Measurements from ENCODE around the gene PRAME. TPM values are rescaled to one million over a fixed set of nuclear protein-coding genes. Genes with fewer than 3 reads are reported as not detected.

Gene PRAME
- total and polyA plus RNA-seq, 2 donors (not counting 1 experiment from before 2014, with no cell fraction given), result 0.20 TPM; not detected in 1

GRCh38 chr22:22520667-22521602 lies 38.1 kb downstream of the PRAME start:
- no peak overlapping the region for H3K4me2 ChIP-seq (ENCODE audit: extremely low read depth, insufficient read depth, low read length)
- H2AFZ ChIP-seq (ENCODE audit: low read length), result no peak overlapping the region
- H3K36me3 ChIP-seq (ENCODE audit: control insufficient read depth, insufficient read depth, low read length), result no peaks in the 10 kb centered on the region
- no peak overlapping the region for H3K27ac ChIP-seq (ENCODE audit: insufficient read depth, low read length)
- no peaks in the 10 kb centered on the region for H3K4me1 ChIP-seq (ENCODE audit: control insufficient read depth, extremely low read depth, insufficient read depth, low read length)
- no peaks in the 10 kb centered on the region for H4K20me1 ChIP-seq (ENCODE audit: control insufficient read depth, extremely low read depth, insufficient read depth, low read length)
- no peaks in the 10 kb centered on the region for H3K9me3 ChIP-seq (ENCODE audit: control insufficient read depth, insufficient read depth, low read depth, low read length)
- no peak overlapping the region for H3K9ac ChIP-seq (ENCODE audit: insufficient read depth, low read length)
- H3K27me3 ChIP-seq (ENCODE audit: control insufficient read depth, insufficient read depth, low read length), result no peaks in the 10 kb centered on the region
- TF ChIP-seq EZH2 (IDR thresholded peaks at IDR 0.05; ENCODE audit: low read length, missing control alignments) (no peak), CTCF (conservative IDR thresholded peaks at IDR 0.05 in 1 of 2, IDR thresholded peaks at IDR 0.05 in 1 of 2; ENCODE audit: low read depth in 1 of 2, low read length in 2 of 2) (no peak)
- no peaks in the 10 kb centered on the region for H3K79me2 ChIP-seq (ENCODE audit: control insufficient read depth, insufficient read depth, low read length)
- H3K4me3 ChIP-seq (replicated peaks in 1 of 4; ENCODE audit: control extremely low read depth in 1 of 4, insufficient read depth in 1 of 4, low read depth in 3 of 4, low read length in 4 of 4), result no peak overlapping the region
- no peak for DNase-seq (ENCODE audit: low read depth in 2 of 2)

DNA sequence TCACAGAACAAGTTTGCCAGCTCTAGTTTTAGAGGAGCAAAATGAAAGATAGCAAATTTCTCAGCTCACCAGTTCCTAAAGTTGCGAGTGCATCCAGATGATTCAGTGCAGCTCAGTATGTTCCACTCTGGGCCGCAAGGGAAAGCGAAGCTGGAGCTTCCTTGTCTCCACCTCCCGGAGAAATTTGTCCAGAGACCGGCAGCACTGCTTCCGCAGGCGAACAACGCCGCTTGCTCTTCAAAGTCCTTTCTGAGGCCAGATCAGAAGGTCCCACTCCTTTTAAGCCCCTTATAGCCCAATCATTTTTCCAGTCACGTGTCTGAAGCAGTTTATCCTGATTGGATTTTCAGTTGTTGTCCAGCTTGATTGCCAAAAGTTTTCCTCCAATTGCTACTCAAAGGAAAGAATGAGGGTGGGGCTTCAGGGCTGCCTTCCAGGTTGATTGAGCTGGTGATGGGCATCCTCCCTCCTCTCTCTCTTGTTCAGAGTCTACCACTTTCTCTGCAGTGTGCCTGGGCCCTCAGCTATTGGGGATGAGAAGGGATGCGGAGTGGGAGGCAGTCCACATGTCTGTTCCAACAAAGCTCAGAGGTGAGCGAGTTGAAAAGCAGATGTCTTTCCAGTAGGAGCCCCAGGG lies 38.9 kb downstream of the PRAME start, which contains the start of gene ZNF280A:
Gene ZNF280A (minus strand): TSS at position 251 of the 637 bp plus-strand sequence. CDS start 4,640 bp downstream, outside the sequence.
- Histone ChIP-seq H3K36me3 (ENCODE audit: control insufficient read depth, insufficient read depth, low read length) (no peaks in the 10 kb centered on the region), H4K20me1 (ENCODE audit: control insufficient read depth, extremely low read depth, insufficient read depth, low read length) (no peaks in the 10 kb centered on the region), H3K4me3 (replicated peaks in 1 of 4; ENCODE audit: control extremely low read depth in 1 of 4, insufficient read depth in 1 of 4, low read depth in 3 of 4, low read length in 4 of 4) (no peak within 1 kb of the TSS), H3K27ac (ENCODE audit: insufficient read depth, low read length) (no peak within 1 kb of the TSS), H2AFZ (ENCODE audit: low read length) (no peak within 1 kb of the TSS), H3K79me2 (ENCODE audit: control insufficient read depth, insufficient read depth, low read length) (no peaks in the 10 kb centered on the region), H3K4me1 (ENCODE audit: control insufficient read depth, extremely low read depth, insufficient read depth, low read length) (no peaks in the 10 kb centered on the region), H3K27me3 (ENCODE audit: control insufficient read depth, insufficient read depth, low read length) (no peaks in the 10 kb centered on the region), H3K9me3 (ENCODE audit: control insufficient read depth, insufficient read depth, low read depth, low read length) (no peaks in the 10 kb centered on the region), H3K4me2 (ENCODE audit: extremely low read depth, insufficient read depth, low read length) (no peak within 1 kb of the TSS), H3K9ac (ENCODE audit: insufficient read depth, low read length) (no peak within 1 kb of the TSS)
- no peak for DNase-seq (ENCODE audit: low read depth in 2 of 2)
- TF ChIP-seq CTCF (conservative IDR thresholded peaks at IDR 0.05 in 1 of 2, IDR thresholded peaks at IDR 0.05 in 1 of 2; ENCODE audit: low read depth in 1 of 2, low read length in 2 of 2) (no peak), EZH2 (IDR thresholded peaks at IDR 0.05; ENCODE audit: low read length, missing control alignments) (no peak)

- Histone ChIP-seq H3K9me3 (ENCODE audit: control insufficient read depth, insufficient read depth, low read depth, low read length) (no peaks in the 10 kb centered on the region), H3K9ac (ENCODE audit: insufficient read depth, low read length) (no peak overlapping the region), H2AFZ (ENCODE audit: low read length) (no peak overlapping the region), H3K27ac (ENCODE audit: insufficient read depth, low read length) (no peak overlapping the region), H3K4me3 (replicated peaks in 1 of 4; ENCODE audit: control extremely low read depth in 1 of 4, insufficient read depth in 1 of 4, low read depth in 3 of 4, low read length in 4 of 4) (no peak overlapping the region), H4K20me1 (ENCODE audit: control insufficient read depth, extremely low read depth, insufficient read depth, low read length) (no peaks in the 10 kb centered on the region), H3K79me2 (ENCODE audit: control insufficient read depth, insufficient read depth, low read length) (no peaks in the 10 kb centered on the region), H3K4me1 (ENCODE audit: control insufficient read depth, extremely low read depth, insufficient read depth, low read length) (no peaks in the 10 kb centered on the region), H3K4me2 (ENCODE audit: extremely low read depth, insufficient read depth, low read length) (no peak overlapping the region), H3K36me3 (ENCODE audit: control insufficient read depth, insufficient read depth, low read length) (no peaks in the 10 kb centered on the region), H3K27me3 (ENCODE audit: control insufficient read depth, insufficient read depth, low read length) (no peaks in the 10 kb centered on the region)
- no peak for DNase-seq (ENCODE audit: low read depth in 2 of 2)
- no peak for TF ChIP-seq EZH2 (IDR thresholded peaks at IDR 0.05; ENCODE audit: low read length, missing control alignments)
Observed at GRCh38 chr22:22519591-22519990, 39.5 kb downstream of the PRAME start.

Measured in fibroblast of lung (primary cell).